Astrocyte (in vitro differentiated cells and primary cell): ENCODE measurements around the gene MIPOL1. TPM values are rescaled to one million over a fixed set of nuclear protein-coding genes. Genes with fewer than 3 reads are reported as not detected.
A peak's percentile ranks its signal among the peaks of the same experiment; 100 is the strongest.

Experiments used
- DNase-seq: peaks from one replicate; pipeline ENCODE4 v3.0.0-alpha.2; 2010; ENCODE audit warnings: low read depth
- FAIRE-seq: peaks from 2 replicates; lab custom pipeline; 2011; peaks lifted over from hg19 to GRCh38; lab: Jason Lieb, UNC
- H2AFZ ChIP-seq: 2 replicates; pipeline ENCODE4 v1.6.0; 2012; ENCODE audit warnings: low read depth, low read length, inconsistent platforms
- H3K27ac ChIP-seq: 2 replicates; pipeline ENCODE4 v1.5.1; 2011; ENCODE audit warnings: low read depth, low read length, inconsistent platforms
- H3K27me3 ChIP-seq: 2 replicates; pipeline ENCODE4 v1.6.0; 2011; ENCODE audit warnings: low read length, inconsistent platforms; ENCODE audit not compliant: insufficient read depth
- H3K36me3 ChIP-seq: 2 replicates; pipeline ENCODE4 v1.5.1; 2011; ENCODE audit warnings: low read length, inconsistent platforms; ENCODE audit not compliant: insufficient read depth
- H3K4me1 ChIP-seq: 2 replicates; pipeline ENCODE4 v1.5.1; 2011; ENCODE audit warnings: low read length, inconsistent platforms; ENCODE audit not compliant: insufficient read depth
- H3K4me2 ChIP-seq: 2 replicates; pipeline ENCODE4 v1.6.0; 2012; ENCODE audit warnings: low read length, inconsistent platforms
- H3K4me3 ChIP-seq: 2 replicates; pipeline ENCODE4 v1.5.1; 2011; ENCODE audit warnings: low read depth, mild to moderate bottlenecking, low read length, inconsistent platforms; ENCODE audit not compliant: insufficient read depth
- H3K79me2 ChIP-seq: 2 replicates; pipeline ENCODE4 v1.6.0; 2012; ENCODE audit warnings: mild to moderate bottlenecking, low read length, inconsistent platforms; ENCODE audit not compliant: insufficient read depth
- H3K9ac ChIP-seq: 2 replicates; pipeline ENCODE4 v1.6.0; 2012; ENCODE audit warnings: mild to moderate bottlenecking, low read length, inconsistent platforms
- H3K9me3 ChIP-seq: 2 replicates; pipeline ENCODE4 v1.5.1; 2012; ENCODE audit warnings: low read depth, mild to moderate bottlenecking, low read length, inconsistent platforms; ENCODE audit not compliant: insufficient read depth
- H4K20me1 ChIP-seq: 2 replicates; pipeline ENCODE4 v1.6.0; 2012; ENCODE audit warnings: low read length, inconsistent platforms; ENCODE audit not compliant: insufficient read depth
- H3K27ac Mint-ChIP-seq: one replicate; pipeline ENCODE4 v1.8.0; 2021; ENCODE audit warnings: mild to moderate bottlenecking, mixed read lengths; ENCODE audit not compliant: unreplicated experiment
- H3K27me3 Mint-ChIP-seq: one replicate; pipeline ENCODE4 v1.8.0; 2021; ENCODE audit warnings: low read depth, mixed read lengths; ENCODE audit not compliant: unreplicated experiment
- H3K36me3 Mint-ChIP-seq: one replicate; pipeline ENCODE4 v1.8.0; 2021; ENCODE audit warnings: low read depth, mixed read lengths; ENCODE audit not compliant: unreplicated experiment
- H3K4me1 Mint-ChIP-seq: one replicate; pipeline ENCODE4 v1.8.0; 2021; ENCODE audit warnings: low read depth, mixed read lengths; ENCODE audit not compliant: unreplicated experiment
- H3K4me3 Mint-ChIP-seq: one replicate; pipeline ENCODE4 v1.8.0; 2021; ENCODE audit warnings: mild to moderate bottlenecking, moderate library complexity, mixed read lengths; ENCODE audit not compliant: unreplicated experiment
- H3K9me3 Mint-ChIP-seq: one replicate; pipeline ENCODE4 v1.8.0; 2021; ENCODE audit warnings: mild to moderate bottlenecking, mixed read lengths; ENCODE audit not compliant: unreplicated experiment
- CTCF ChIP-seq: IDR thresholded peaks from 2 replicates; pipeline ENCODE4 v1.5.1; 2011; ENCODE audit warnings: low read depth, mild to moderate bottlenecking, inconsistent platforms, low read length, moderate library complexity; ENCODE audit not compliant: insufficient read depth
- EZH2 ChIP-seq: IDR thresholded peaks from 2 replicates; pipeline ENCODE4 v1.6.1; 2012; ENCODE audit warnings: mild to moderate bottlenecking, low read length, inconsistent platforms; ENCODE audit not compliant: insufficient read depth
- total RNA-seq: library from RNA; stranded (reverse); gene quantifications from 2 replicates; pipeline ENCODE4 v1.2.1, GENCODE V29; 2021

The MIPOL1 gene
- total RNA-seq, 1 donor from 2014 or later = 15.7 TPM

GRCh38 chr14:37596790-37597472 lies 399.2 kb downstream of the MIPOL1 start:
- H3K36me3 Mint-ChIP-seq = peaks cover 6% of the 10 kb centered on the region
- FAIRE-seq (no peak), DNase-seq (no peak)
- no peak overlapping the region for H3K27ac Mint-ChIP-seq
- Histone ChIP-seq H3K4me2 (no peak overlapping the region), H2AFZ (no peak overlapping the region), H3K27ac (no peak overlapping the region), H3K9ac (no peak overlapping the region), H3K4me1 (peaks cover 7% of the 10 kb centered on the region), H3K27me3 (peaks cover 86% of the 10 kb centered on the region), H3K36me3 (no peaks in the 10 kb centered on the region), H4K20me1 (no peaks in the 10 kb centered on the region), H3K79me2 (no peaks in the 10 kb centered on the region), H3K4me3 (no peak overlapping the region), H3K9me3 (peaks cover 3% of the 10 kb centered on the region)
- H3K4me3 Mint-ChIP-seq = no peak overlapping the region
- peaks cover 78% of the 10 kb centered on the region for H3K27me3 Mint-ChIP-seq
- H3K4me1 Mint-ChIP-seq = peaks cover 4% of the 10 kb centered on the region
- H3K9me3 Mint-ChIP-seq = peaks cover 8% of the 10 kb centered on the region
- TF ChIP-seq EZH2 = no peak
- no peak for TF ChIP-seq CTCF

GRCh38 chr14:37597538-37597913 lies 399.8 kb downstream of the MIPOL1 start:
- TF ChIP-seq EZH2 (no peak), CTCF (peak; percentile 34)
- H3K36me3 ChIP-seq = no peaks in the 10 kb centered on the region
- no peak overlapping the region for H3K27ac ChIP-seq
- H3K79me2 ChIP-seq = no peaks in the 10 kb centered on the region
- no peak overlapping the region for H3K4me3 ChIP-seq
- H3K4me2 ChIP-seq = peak overlapping the region; percentile 63
- Mint-ChIP-seq H3K27ac (no peak overlapping the region), H3K36me3 (peaks cover 6% of the 10 kb centered on the region), H3K9me3 (peaks cover 8% of the 10 kb centered on the region), H3K4me1 (peaks cover 4% of the 10 kb centered on the region), H3K4me3 (no peak overlapping the region), H3K27me3 (peaks cover 82% of the 10 kb centered on the region)
- H3K4me1 ChIP-seq = peaks cover 7% of the 10 kb centered on the region
- H2AFZ ChIP-seq = no peak overlapping the region
- DNase-seq = no peak
- peaks cover 86% of the 10 kb centered on the region for H3K27me3 ChIP-seq
- no peaks in the 10 kb centered on the region for H4K20me1 ChIP-seq
- H3K9me3 ChIP-seq = peaks cover 3% of the 10 kb centered on the region
- no peak overlapping the region for H3K9ac ChIP-seq
- FAIRE-seq = no peak
